Effector memory CD4-positive, alpha-beta T cell (primary cell): ENCODE results near the gene KRT3.

Experiments
- DNase-seq, 3 donors: peaks; one replicate each; pipeline ENCODE4 v3.0.0-alpha.2; 2020
- H3K27ac ChIP-seq: 2 replicates; pipeline ENCODE4 v1.7.0; 2013; ENCODE audit warnings: mild to moderate bottlenecking, low read length, moderate library complexity; ENCODE audit not compliant: insufficient read depth, poor library complexity, severe bottlenecking
- H3K27me3 ChIP-seq: replicated peaks from 2 replicates; pipeline ENCODE4 v1.7.0; 2013; ENCODE audit warnings: mild to moderate bottlenecking, low read length; ENCODE audit not compliant: insufficient read depth, control insufficient read depth, poor library complexity, severe bottlenecking
- H3K36me3 ChIP-seq: 2 replicates; pipeline ENCODE4 v1.7.0; 2013; ENCODE audit warnings: mild to moderate bottlenecking, low read length, moderate library complexity; ENCODE audit not compliant: control insufficient read depth, insufficient read depth
- H3K4me1 ChIP-seq: 2 replicates; pipeline ENCODE4 v1.7.0; 2013; ENCODE audit warnings: low read length, mild to moderate bottlenecking; ENCODE audit not compliant: control insufficient read depth, insufficient read depth, poor library complexity, severe bottlenecking
- H3K4me3 ChIP-seq: 2 replicates; pipeline ENCODE4 v1.7.0; 2013; ENCODE audit warnings: low read length, low read depth, mild to moderate bottlenecking; ENCODE audit not compliant: insufficient read depth, poor library complexity, severe bottlenecking
- H3K9me3 ChIP-seq: 2 replicates; pipeline ENCODE4 v1.7.0; 2013; ENCODE audit warnings: mild to moderate bottlenecking, low read length, moderate library complexity; ENCODE audit not compliant: control insufficient read depth

KRT3 gene

GRCh38 chr12:52790427-52791270, 5.3 kb downstream of the KRT3 start:
- H3K27ac ChIP-seq = no peak overlapping the region
- no peaks in the 10 kb centered on the region for H3K36me3 ChIP-seq
- no peaks in the 10 kb centered on the region for H3K9me3 ChIP-seq
- no peak for DNase-seq
- no peaks in the 10 kb centered on the region for H3K4me1 ChIP-seq
- no peaks in the 10 kb centered on the region for H3K27me3 ChIP-seq
- H3K4me3 ChIP-seq = no peak overlapping the region

DNA sequence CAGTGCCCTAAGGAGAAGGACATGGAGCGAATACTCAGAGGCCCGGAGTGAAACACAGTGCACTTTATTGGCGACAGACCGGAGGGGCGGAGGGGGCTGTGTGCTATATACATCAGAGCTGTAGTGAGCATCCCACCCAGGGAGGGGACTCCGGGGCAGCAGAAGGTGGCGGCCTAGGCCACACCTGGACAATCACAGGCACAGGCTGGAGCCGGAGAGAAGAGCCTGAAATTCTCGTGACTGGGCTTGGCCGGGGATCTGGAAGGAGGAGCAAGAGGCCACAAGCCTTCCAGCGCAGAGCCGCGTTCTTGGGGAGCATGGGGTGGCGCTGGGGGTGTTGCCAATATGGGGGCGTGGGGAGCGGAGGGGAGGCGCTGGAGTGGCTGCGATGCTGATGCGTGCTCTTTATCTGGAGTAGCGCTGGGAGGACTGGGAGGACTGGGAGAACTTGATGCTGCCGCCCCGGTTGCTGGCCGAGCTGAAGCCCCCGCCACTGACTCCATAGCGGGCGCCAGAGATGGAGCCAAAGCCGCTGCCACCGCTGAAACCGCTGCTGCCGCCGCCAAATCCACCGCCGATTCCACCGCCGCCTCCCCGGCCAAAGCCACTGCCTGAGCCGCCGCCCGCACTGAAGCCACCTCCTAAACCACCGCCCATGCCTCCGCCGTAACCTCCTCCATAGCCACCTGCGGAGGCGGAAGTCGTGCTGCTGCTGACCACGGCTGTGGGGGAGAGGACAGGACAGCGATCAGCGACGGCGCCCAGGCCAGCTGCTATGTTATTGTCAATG, 6.1 kb downstream of the KRT3 start:
- no peaks in the 10 kb centered on the region for H3K36me3 ChIP-seq
- H3K9me3 ChIP-seq = no peaks in the 10 kb centered on the region
- no peaks in the 10 kb centered on the region for H3K27me3 ChIP-seq
- no peaks in the 10 kb centered on the region for H3K4me1 ChIP-seq
- H3K4me3 ChIP-seq = no peak overlapping the region
- no peak overlapping the region for H3K27ac ChIP-seq
- DNase-seq = no peak

DNA sequence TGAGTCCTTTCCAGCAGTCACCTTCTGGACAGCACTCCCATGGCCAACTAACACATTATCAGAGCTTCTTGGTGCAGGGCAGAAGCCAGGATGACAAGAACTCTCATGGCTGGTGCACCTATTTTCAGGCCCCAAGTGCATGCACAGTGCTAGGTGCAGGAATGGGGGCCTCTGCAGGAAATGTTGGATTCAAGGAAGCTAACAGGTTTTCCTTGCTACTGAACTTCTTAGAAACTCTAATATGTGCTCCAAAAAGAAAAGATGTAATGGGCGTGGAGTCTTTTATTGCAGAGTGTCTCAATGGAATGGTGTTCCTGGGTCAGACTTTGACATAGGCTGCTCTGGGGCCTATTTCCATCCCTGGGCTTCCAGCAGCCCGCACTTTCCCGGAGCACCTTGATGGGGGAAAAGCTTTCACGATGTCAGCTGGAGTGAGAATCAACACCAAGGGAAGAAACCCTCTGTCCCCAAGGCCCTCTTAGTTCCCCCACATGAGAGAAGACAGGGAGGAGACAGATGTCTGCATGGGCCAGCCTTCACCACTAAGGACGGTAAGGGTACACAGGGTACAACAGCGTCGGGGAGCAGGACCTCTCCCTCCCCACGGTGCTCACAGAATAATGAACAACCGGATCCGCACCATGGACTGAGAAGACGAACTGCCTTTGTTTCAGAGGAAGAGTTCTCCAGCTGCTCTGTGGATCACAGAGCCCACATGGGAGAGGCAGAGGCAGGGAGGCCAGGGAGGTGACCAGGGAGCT, 6.9 kb downstream of the KRT3 start:
- no peaks in the 10 kb centered on the region for H3K36me3 ChIP-seq
- no peaks in the 10 kb centered on the region for H3K27me3 ChIP-seq
- no peak overlapping the region for H3K27ac ChIP-seq
- H3K4me1 ChIP-seq = no peaks in the 10 kb centered on the region
- H3K4me3 ChIP-seq = no peak overlapping the region
- DNase-seq = no peak
- no peaks in the 10 kb centered on the region for H3K9me3 ChIP-seq

- no peaks in the 10 kb centered on the region for H3K36me3 ChIP-seq
- no peak overlapping the region for H3K4me3 ChIP-seq
- no peaks in the 10 kb centered on the region for H3K4me1 ChIP-seq
- H3K27me3 ChIP-seq = no peaks in the 10 kb centered on the region
- no peak overlapping the region for H3K27ac ChIP-seq
- no peak for DNase-seq
- no peaks in the 10 kb centered on the region for H3K9me3 ChIP-seq
These were observed 7.6 kb downstream of the KRT3 start for GRCh38 chr12:52788192-52788875.

GRCh38 chr12:52787324-52788191, 8.4 kb downstream of the KRT3 start:
- no peak for DNase-seq
- H3K9me3 ChIP-seq = no peaks in the 10 kb centered on the region
- H3K4me1 ChIP-seq = no peaks in the 10 kb centered on the region
- no peaks in the 10 kb centered on the region for H3K36me3 ChIP-seq
- H3K4me3 ChIP-seq = no peak overlapping the region
- H3K27me3 ChIP-seq = no peaks in the 10 kb centered on the region
- H3K27ac ChIP-seq = no peak overlapping the region

- Histone ChIP-seq H3K27ac (no peak overlapping the region), H3K4me1 (no peaks in the 10 kb centered on the region), H3K9me3 (no peaks in the 10 kb centered on the region), H3K36me3 (no peaks in the 10 kb centered on the region), H3K4me3 (no peak overlapping the region), H3K27me3 (no peaks in the 10 kb centered on the region)
- no peak for DNase-seq
These were observed 11.0 kb downstream of the KRT3 start for GRCh38 chr12:52784909-52785308.

DNA sequence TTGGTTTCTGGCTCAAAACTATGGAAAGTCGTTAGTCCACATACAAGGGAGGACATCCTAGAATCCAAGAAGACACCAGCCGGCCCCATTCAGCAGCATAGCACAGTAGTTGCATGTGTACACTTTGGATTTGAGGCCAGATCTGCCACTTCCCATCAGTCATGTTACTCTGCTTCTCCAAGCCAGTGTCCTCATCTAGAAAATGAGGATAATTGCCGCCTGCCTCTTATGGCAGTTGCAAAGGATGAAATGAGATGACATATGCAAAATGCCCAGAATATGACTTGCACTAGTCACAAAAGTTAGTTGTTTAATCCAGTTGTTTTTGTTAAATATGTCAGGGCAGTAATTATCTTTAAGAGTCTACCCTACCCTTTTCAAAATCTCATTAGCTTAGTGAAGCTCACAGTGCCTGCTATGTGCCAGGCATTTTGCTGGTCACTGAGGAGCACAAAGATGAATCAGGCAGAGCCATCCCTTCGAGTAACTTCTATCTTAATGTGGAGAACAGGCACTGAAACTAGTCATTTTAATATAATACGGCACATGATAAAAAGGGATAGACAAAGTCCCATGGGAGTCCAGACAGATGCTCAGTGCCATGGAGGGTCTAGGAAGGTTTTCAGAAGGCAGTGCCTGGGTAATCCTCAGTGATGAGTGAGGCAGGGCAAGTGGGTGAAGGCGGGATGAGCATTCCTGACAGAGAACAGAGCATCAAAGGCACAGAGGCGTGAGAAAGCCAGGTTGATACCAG, 12.2 kb downstream of the KRT3 start:
- no peaks in the 10 kb centered on the region for H3K36me3 ChIP-seq
- no peak overlapping the region for H3K27ac ChIP-seq
- no peaks in the 10 kb centered on the region for H3K9me3 ChIP-seq
- H3K27me3 ChIP-seq = no peaks in the 10 kb centered on the region
- H3K4me1 ChIP-seq = no peaks in the 10 kb centered on the region
- H3K4me3 ChIP-seq = no peak overlapping the region
- DNase-seq = no peak

- Histone ChIP-seq H3K4me3 (no peak overlapping the region), H3K4me1 (no peaks in the 10 kb centered on the region), H3K9me3 (no peaks in the 10 kb centered on the region), H3K36me3 (no peaks in the 10 kb centered on the region), H3K27me3 (no peaks in the 10 kb centered on the region), H3K27ac (no peak overlapping the region)
- DNase-seq = no peak
These were observed 13.4 kb downstream of the KRT3 start for GRCh38 chr12:52782502-52782901.
